Heart left ventricle (tissue), 13 donors: Measurements from ENCODE around the gene POLD1.

Source experiments
- POLR2A ChIP-seq, 2 donors: fragments of 450-650 bp; IDR thresholded peaks; one replicate each; pipeline ENCODE4 v1.6.1; 2017; ENCODE audit warnings: antibody characterized with exemption in 2 of 2, mild to moderate bottlenecking in 2 of 2, moderate library complexity in 2 of 2
- TF ChIP-seq, protein P1 (sequence below), 12 donors: fragments of 200-600 bp; sonication (generic) in 4 of 12; IDR thresholded peaks; one replicate each; pipeline versions ENCODE4 v1.5.0 to v1.8.0; 2018 to 2022; ENCODE audit warnings: antibody characterized with exemption in 12 of 12, mild to moderate bottlenecking in 5 of 12
- donor health status: ischemic (EF 13 %, LVEDD 7.1; RV severe dilation, severe dysfunction).
- donor health status: DM: no; HTN: yes; CAD: no.
- donor health status: DM: no; HTN: no; CAD: no.
- donor health status: ischemic (EF 25% LVEDD 6.9; RV normal size, moderate dysfunction).
- donor health status: ischemic (EF 25% LVEDD 5.7; RV mildly dilated, moderate dysfunction).
- donor health status: ischemic (EF 35%, LVEDD 5.7; RV mildly dilated, moderate dysfunction).
- donor health status: nonischemic (EF 11% LVEDD 7.7; RV severe dilation, severe dysfunction).
- donor health status: DM: yes; HTN: yes; CAD: no.
- donor health status: PGD.
- donor health status: ischemic (EF 29% LVEDD 5.4; RV normal size, mild dysfunction).
- donor health status: nonischemic (EF 23%, LVEDD 6.1; RV moderate dilation, normal function).

DNA sequence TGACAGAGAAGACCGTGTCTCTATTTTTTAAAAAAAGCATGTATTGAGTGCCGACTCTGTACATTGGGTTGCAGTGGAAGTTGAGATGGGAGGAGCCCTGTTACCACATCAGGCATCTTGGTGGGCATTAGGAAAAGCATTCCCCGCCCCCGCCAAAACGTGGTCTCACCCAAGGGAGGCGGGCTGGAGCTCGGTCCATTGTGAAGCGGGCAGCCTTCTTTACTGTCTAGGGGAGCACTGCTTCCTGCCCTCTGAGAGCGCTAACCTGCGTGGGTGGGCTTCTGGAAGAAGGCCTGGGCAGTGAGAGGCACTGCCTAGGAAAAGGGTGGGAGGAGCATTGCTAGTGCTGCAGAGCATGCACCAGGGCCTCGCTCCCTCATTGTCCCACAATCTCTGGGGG, 4.0 kb upstream of the POLD1 start:
- TF ChIP-seq, protein P1, sequence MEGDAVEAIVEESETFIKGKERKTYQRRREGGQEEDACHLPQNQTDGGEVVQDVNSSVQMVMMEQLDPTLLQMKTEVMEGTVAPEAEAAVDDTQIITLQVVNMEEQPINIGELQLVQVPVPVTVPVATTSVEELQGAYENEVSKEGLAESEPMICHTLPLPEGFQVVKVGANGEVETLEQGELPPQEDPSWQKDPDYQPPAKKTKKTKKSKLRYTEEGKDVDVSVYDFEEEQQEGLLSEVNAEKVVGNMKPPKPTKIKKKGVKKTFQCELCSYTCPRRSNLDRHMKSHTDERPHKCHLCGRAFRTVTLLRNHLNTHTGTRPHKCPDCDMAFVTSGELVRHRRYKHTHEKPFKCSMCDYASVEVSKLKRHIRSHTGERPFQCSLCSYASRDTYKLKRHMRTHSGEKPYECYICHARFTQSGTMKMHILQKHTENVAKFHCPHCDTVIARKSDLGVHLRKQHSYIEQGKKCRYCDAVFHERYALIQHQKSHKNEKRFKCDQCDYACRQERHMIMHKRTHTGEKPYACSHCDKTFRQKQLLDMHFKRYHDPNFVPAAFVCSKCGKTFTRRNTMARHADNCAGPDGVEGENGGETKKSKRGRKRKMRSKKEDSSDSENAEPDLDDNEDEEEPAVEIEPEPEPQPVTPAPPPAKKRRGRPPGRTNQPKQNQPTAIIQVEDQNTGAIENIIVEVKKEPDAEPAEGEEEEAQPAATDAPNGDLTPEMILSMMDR (IDR thresholded peaks at IDR 0.05): no peak
- no peak for TF ChIP-seq POLR2A (IDR thresholded peaks at IDR 0.05)
